Endothelial cell of umbilical vein (primary cell): Measurements from ENCODE around the gene BAD. TPM values are rescaled to one million over a fixed set of nuclear protein-coding genes. Genes with fewer than 3 reads are reported as not detected.

Experiments
- BruUV-seq: library from RNA; stranded (reverse); fragments of 400-500 nt; replicated peaks from 2 replicates; lab custom pipeline; 2021; lab: Mats Ljungman, UMichigan
- CTCF ChIA-PET: fragments of 300-600, 350-600 bp; sonication (Branson Sonifier 250); formaldehyde crosslinking; loops from one replicate; lab custom pipeline; 2021; ENCODE audit warnings: antibody characterized with exemption, inconsistent platforms; lab: Charles Lee
- POLR2A ChIA-PET: fragments of 300-600, 350-600 bp; sonication (Branson Sonifier 250); formaldehyde crosslinking; loops from one replicate; lab custom pipeline; 2021; ENCODE audit warnings: antibody characterized with exemption, inconsistent platforms; lab: Charles Lee
- DNase-seq: peaks from one replicate; pipeline ENCODE4 v3.0.0-alpha.2; 2011; ENCODE audit warnings: low read depth, low spot score
- FAIRE-seq: peaks from 2 replicates; lab custom pipeline; 2011; peaks lifted over from hg19 to GRCh38; lab: Jason Lieb, UNC
- H2AFZ ChIP-seq: 2 replicates; pipeline ENCODE4 v1.6.0; 2012; ENCODE audit warnings: low read depth, low read length, control low read depth, inconsistent platforms
- H3K27ac ChIP-seq: 2 replicates; pipeline ENCODE4 v1.5.1; 2011; ENCODE audit warnings: low read depth, mild to moderate bottlenecking, control low read depth, low read length, moderate library complexity; ENCODE audit not compliant: insufficient read depth
- H3K27me3 ChIP-seq, 2 experiments: 2 replicates each; pipeline versions ENCODE4 v1.6.0 to v1.6.1; 2011; ENCODE audit warnings: low read length in 2 of 2, mixed read lengths in 1 of 2; ENCODE audit not compliant: control insufficient read depth in 2 of 2, insufficient read depth in 2 of 2
- H3K36me3 ChIP-seq, 2 experiments: 2 replicates in 1 of 2; 3 replicates in 1 of 2; pipeline ENCODE4 v1.5.1; 2011; ENCODE audit warnings: low read length in 2 of 2, mild to moderate bottlenecking in 1 of 2, moderate library complexity in 1 of 2; ENCODE audit not compliant: control insufficient read depth in 2 of 2, insufficient read depth in 2 of 2; ENCODE audit errors: extremely low read depth in 1 of 2
- H3K4me1 ChIP-seq: 3 replicates; pipeline ENCODE4 v1.5.1; 2011; ENCODE audit warnings: mild to moderate bottlenecking, low read length; ENCODE audit not compliant: control insufficient read depth, insufficient read depth; ENCODE audit errors: extremely low read depth
- H3K4me2 ChIP-seq: 2 replicates; pipeline ENCODE4 v1.6.1; 2011; ENCODE audit warnings: low read length, control low read depth, mixed read lengths; ENCODE audit not compliant: insufficient read depth
- H3K4me3 ChIP-seq, 3 experiments: fragments of 200-600 bp in 1 of 3; sonication (generic), shearing (Covaris generic) in 1 of 3; replicated peaks in 1 of 3; 2 replicates each; pipeline ENCODE4 v1.5.1; 2011 to 2016; ENCODE audit warnings: control low read depth in 3 of 3, low read length in 3 of 3, mild to moderate bottlenecking in 2 of 3, inconsistent platforms in 1 of 3, low read depth in 1 of 3, moderate library complexity in 1 of 3; ENCODE audit not compliant: insufficient read depth in 1 of 3
- H3K79me2 ChIP-seq: 2 replicates; pipeline ENCODE4 v1.6.0; 2012; ENCODE audit warnings: low read length, inconsistent platforms; ENCODE audit not compliant: control insufficient read depth, insufficient read depth
- H3K9ac ChIP-seq: replicated peaks from 2 replicates; pipeline ENCODE3; 2011; ENCODE audit warnings: low read length, control low read depth; ENCODE audit not compliant: insufficient read depth; ENCODE audit errors: extremely low read depth
- H3K9me1 ChIP-seq: replicated peaks from 3 replicates; pipeline ENCODE4 v1.6.0; 2011; ENCODE audit warnings: mild to moderate bottlenecking, low read length; ENCODE audit not compliant: control insufficient read depth, insufficient read depth; ENCODE audit errors: extremely low read depth
- H3K9me3 ChIP-seq: replicated peaks from 2 replicates; pipeline ENCODE4 v1.5.1; 2012; ENCODE audit warnings: low read length, inconsistent platforms; ENCODE audit not compliant: control insufficient read depth, insufficient read depth
- H4K20me1 ChIP-seq: replicated peaks from 2 replicates; pipeline ENCODE3; 2011; ENCODE audit warnings: mild to moderate bottlenecking, low read length; ENCODE audit not compliant: control insufficient read depth, insufficient read depth; ENCODE audit errors: extremely low read depth
- EZH2 ChIP-seq: IDR thresholded peaks from 2 replicates; pipeline ENCODE4 v1.6.1; 2012; ENCODE audit warnings: borderline replicate concordance, low read depth, mild to moderate bottlenecking, moderate library complexity, low read length, inconsistent platforms; ENCODE audit not compliant: severe bottlenecking
- FOS ChIP-seq: IDR thresholded peaks from 2 replicates; pipeline ENCODE4 v1.6.1; 2011; ENCODE audit warnings: mild to moderate bottlenecking, low read length, moderate library complexity, borderline replicate concordance; ENCODE audit not compliant: insufficient read depth
- GATA2 ChIP-seq: IDR thresholded peaks from 2 replicates; pipeline ENCODE4 v1.7.0; 2011; ENCODE audit warnings: low read depth, mild to moderate bottlenecking, moderate library complexity, mixed read lengths, low read length; ENCODE audit not compliant: insufficient read length, insufficient read depth
- JUN ChIP-seq: IDR thresholded peaks from 2 replicates; pipeline ENCODE4 v1.6.1; 2011; ENCODE audit warnings: borderline replicate concordance, low read depth; ENCODE audit not compliant: insufficient read length, insufficient read depth
- MYC ChIP-seq: IDR thresholded peaks from one replicate; pipeline ENCODE4 v1.6.1; 2011; ENCODE audit warnings: mild to moderate bottlenecking, low read depth, low read length
- POLR2A ChIP-seq: IDR thresholded peaks from 2 replicates; pipeline ENCODE4 v1.6.1; 2012; ENCODE audit warnings: low read depth, mild to moderate bottlenecking, control low read depth, low read length
- POLR2AphosphoS5 ChIP-seq: IDR thresholded peaks from 2 replicates; pipeline ENCODE4 v1.6.1; 2012; ENCODE audit warnings: low read depth, mild to moderate bottlenecking, control low read depth, low read length, moderate library complexity; ENCODE audit not compliant: insufficient read depth
- dilution Hi-C: fragments of 300-500 bp; cut with MboI; formaldehyde crosslinking; loops from one replicate; pipeline ENCODE4 v1.15.0; 2019; ENCODE audit warnings: low sequenced_read_pairs; ENCODE audit not compliant: extremely low pct_ligation_motif_present
- intact Hi-C: fragments of 100-400 bp; cut with micrococcal nuclease; formaldehyde crosslinking; loops from one replicate; pipeline ENCODE4 v1.10.0; 2022
- polyA plus RNA-seq, 4 experiments: library from polyadenylated mRNA; depleted of rRNA in 3 of 4; stranded (reverse) in 3 of 4; unstranded in 1 of 4; fragments of >200 nt; gene quantifications; 2 replicates each; pipeline versions ENCODE4 v1.2.1 to v1.2.3, GENCODE V29; 2011 to 2012; ENCODE audit warnings: missing spikeins in 1 of 4
- total RNA-seq: library from RNA; stranded (reverse); gene quantifications from 2 replicates; pipeline ENCODE4 v1.2.3, GENCODE V29; 2021
- TF ChIP-seq, protein P1 (sequence below): IDR thresholded peaks from 2 replicates; pipeline ENCODE4 v1.6.1; 2011; ENCODE audit not compliant: insufficient read depth, insufficient read length
- TF ChIP-seq, protein P2 (sequence below), 2 donors: IDR thresholded peaks; 1 replicate in 1 of 2; 2 replicates in 1 of 2; pipeline ENCODE4 v1.5.1; 2011; ENCODE audit warnings: low read length in 2 of 2, mild to moderate bottlenecking in 2 of 2, moderate library complexity in 2 of 2, control low read depth in 1 of 2, inconsistent platforms in 1 of 2, low read depth in 1 of 2; ENCODE audit not compliant: insufficient read depth in 1 of 2; ENCODE audit errors: extremely low read depth in 1 of 2

BAD gene
- total and polyA plus RNA-seq, 2 donors (not counting 3 experiments of a cell fraction or from before 2014, with no cell fraction given): 65.3 to 88.0 TPM

DNA sequence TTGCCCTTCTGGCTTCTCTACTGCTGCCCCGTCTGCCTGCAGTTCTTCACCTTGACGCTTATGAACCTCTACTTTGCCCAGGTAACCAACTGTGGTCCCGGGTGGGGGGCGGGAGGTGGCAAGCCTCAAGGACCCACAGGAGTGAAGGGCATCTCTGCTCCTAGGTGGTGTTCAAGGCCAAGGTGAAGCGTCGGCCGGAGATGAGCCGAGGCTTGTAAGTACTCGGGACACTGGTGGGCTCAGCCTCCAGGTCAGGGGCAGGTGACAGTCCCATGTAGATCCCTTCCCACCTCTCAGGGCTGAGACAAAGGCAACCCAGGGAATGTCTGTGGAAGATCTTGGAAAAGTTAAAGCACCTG is 2.3 kb upstream of the BAD start:
- no TSS peak for BruUV-seq
- ChIA-PET CTCF (interaction anchor here (2.2 kb wide), 1 partner anchor 14 kb away, joined by 8 read pairs; no protein-coding TSS in a partner anchor), POLR2A (no interaction called here)
- no peak overlapping the region for H3K27ac ChIP-seq
- H3K4me1 ChIP-seq: peaks cover 11% of the 10 kb centered on the region
- dilution Hi-C loops (no loop called here), intact Hi-C loops (loop anchor here (5.0 kb wide), 1 partner anchor 99 kb away; the partner anchor contains the start of gene STIP1)
- H3K9me3 ChIP-seq: no peaks in the 10 kb centered on the region
- peaks cover 13 to 18% of the 10 kb centered on the region in 2 experiments for H3K27me3 ChIP-seq
- no peak overlapping the region for H3K9ac ChIP-seq
- no peak overlapping the region for H3K4me3 ChIP-seq
- DNase-seq: no peak
- FAIRE-seq: no peak
- peaks cover 2% of the 10 kb centered on the region for H3K79me2 ChIP-seq
- H3K9me1 ChIP-seq: no peaks in the 10 kb centered on the region
- no peak overlapping the region for H2AFZ ChIP-seq
- TF ChIP-seq JUN (no peak), POLR2A (no peak), GATA2 (no peak), EZH2 (no peak), FOS (no peak), MYC (no peak), POLR2AphosphoS5 (no peak)
- TF ChIP-seq, protein P1, sequence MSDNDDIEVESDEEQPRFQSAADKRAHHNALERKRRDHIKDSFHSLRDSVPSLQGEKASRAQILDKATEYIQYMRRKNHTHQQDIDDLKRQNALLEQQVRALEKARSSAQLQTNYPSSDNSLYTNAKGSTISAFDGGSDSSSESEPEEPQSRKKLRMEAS: no peak
- TF ChIP-seq, protein P2, sequence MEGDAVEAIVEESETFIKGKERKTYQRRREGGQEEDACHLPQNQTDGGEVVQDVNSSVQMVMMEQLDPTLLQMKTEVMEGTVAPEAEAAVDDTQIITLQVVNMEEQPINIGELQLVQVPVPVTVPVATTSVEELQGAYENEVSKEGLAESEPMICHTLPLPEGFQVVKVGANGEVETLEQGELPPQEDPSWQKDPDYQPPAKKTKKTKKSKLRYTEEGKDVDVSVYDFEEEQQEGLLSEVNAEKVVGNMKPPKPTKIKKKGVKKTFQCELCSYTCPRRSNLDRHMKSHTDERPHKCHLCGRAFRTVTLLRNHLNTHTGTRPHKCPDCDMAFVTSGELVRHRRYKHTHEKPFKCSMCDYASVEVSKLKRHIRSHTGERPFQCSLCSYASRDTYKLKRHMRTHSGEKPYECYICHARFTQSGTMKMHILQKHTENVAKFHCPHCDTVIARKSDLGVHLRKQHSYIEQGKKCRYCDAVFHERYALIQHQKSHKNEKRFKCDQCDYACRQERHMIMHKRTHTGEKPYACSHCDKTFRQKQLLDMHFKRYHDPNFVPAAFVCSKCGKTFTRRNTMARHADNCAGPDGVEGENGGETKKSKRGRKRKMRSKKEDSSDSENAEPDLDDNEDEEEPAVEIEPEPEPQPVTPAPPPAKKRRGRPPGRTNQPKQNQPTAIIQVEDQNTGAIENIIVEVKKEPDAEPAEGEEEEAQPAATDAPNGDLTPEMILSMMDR (IDR thresholded peaks at IDR 0.05; ENCODE audit: extremely low read depth in 1 of 2, insufficient read depth in 1 of 2, low read depth in 1 of 2, low read length in 2 of 2): no peak
- H4K20me1 ChIP-seq: no peaks in the 10 kb centered on the region
- H3K36me3 ChIP-seq: peaks cover 0 to 5% of the 10 kb centered on the region in 2 experiments
- H3K4me2 ChIP-seq: no peak overlapping the region
